Bronchial epithelial cell (primary cell): ENCODE results near the gene FSCN2. TPM values are rescaled to one million over a fixed set of nuclear protein-coding genes. Genes with fewer than 3 reads are reported as not detected.
A peak's percentile ranks its signal among the peaks of the same experiment; 100 is the strongest.

Experiments used
- DNase-seq: peaks from one replicate; pipeline ENCODE4 v3.0.0-alpha.2; 2010; ENCODE audit warnings: low read depth
- FAIRE-seq: peaks from 2 replicates; lab custom pipeline; 2011; peaks lifted over from hg19 to GRCh38; lab: Jason Lieb, UNC
- H3K27me3 ChIP-seq: 2 replicates; pipeline ENCODE4 v1.5.1; 2011; ENCODE audit warnings: low read length; ENCODE audit not compliant: control insufficient read depth, insufficient read depth
- H3K36me3 ChIP-seq: 2 replicates; pipeline ENCODE4 v1.5.1; 2011; ENCODE audit warnings: low read length; ENCODE audit not compliant: control insufficient read depth, insufficient read depth
- H3K4me3 ChIP-seq: 2 replicates; pipeline ENCODE4 v1.5.1; 2011; ENCODE audit warnings: mild to moderate bottlenecking, low read depth, low read length, control low read depth
- CTCF ChIP-seq: IDR thresholded peaks from 2 replicates; pipeline ENCODE4 v1.5.1; 2011; ENCODE audit warnings: mild to moderate bottlenecking, moderate library complexity, low read length, control low read depth, inconsistent platforms; ENCODE audit not compliant: insufficient read depth, severe bottlenecking
- total RNA-seq: library from RNA; depleted of rRNA; stranded (reverse); fragments of >200 nt; gene quantifications from 2 replicates; pipeline ENCODE4 v1.2.1, GENCODE V29; 2014

The FSCN2 gene
- total RNA-seq, 1 donor from 2014 or later, result 1.3 TPM

- FAIRE-seq, result no peak
- no peak for TF ChIP-seq CTCF
Measured at GRCh38 chr17:81481815-81482505, 46.2 kb upstream of the FSCN2 start.

GRCh38 chr17:81482673-81483072 lies 45.5 kb upstream of the FSCN2 start:
- FAIRE-seq, result no peak

More at GRCh38 chr17:81481815-81482505, 46.2 kb upstream of the FSCN2 start:
- Histone ChIP-seq H3K4me3 (peak overlapping the region; percentile 34), H3K36me3 (no peaks in the 10 kb centered on the region), H3K27me3 (peaks cover 21% of the 10 kb centered on the region)
- no peak for DNase-seq

GRCh38 chr17:81483085-81483861 lies 44.9 kb upstream of the FSCN2 start:
- Histone ChIP-seq H3K4me3 (no peak overlapping the region), H3K36me3 (no peaks in the 10 kb centered on the region), H3K27me3 (peaks cover 21% of the 10 kb centered on the region)
- DNase-seq (no peak), FAIRE-seq (no peak)
- no peak for TF ChIP-seq CTCF

More at GRCh38 chr17:81482673-81483072, 45.5 kb upstream of the FSCN2 start:
- TF ChIP-seq CTCF, result no peak
- Histone ChIP-seq H3K36me3 (no peaks in the 10 kb centered on the region), H3K27me3 (peaks cover 21% of the 10 kb centered on the region), H3K4me3 (no peak overlapping the region)
- no peak for DNase-seq

- H3K36me3 ChIP-seq, result no peaks in the 10 kb centered on the region
- peak overlapping the region; percentile 8 for H3K4me3 ChIP-seq
- FAIRE-seq, result no peak
- H3K27me3 ChIP-seq, result peaks cover 21% of the 10 kb centered on the region
- no peak for TF ChIP-seq CTCF
- no peak for DNase-seq
Measured at GRCh38 chr17:81483862-81484194, 44.3 kb upstream of the FSCN2 start.

- peak; percentile 84 for TF ChIP-seq CTCF
- H3K36me3 ChIP-seq, result no peaks in the 10 kb centered on the region
- peak overlapping the region; percentile 8 for H3K4me3 ChIP-seq
- peaks cover 19% of the 10 kb centered on the region for H3K27me3 ChIP-seq
- DNase-seq (peak; percentile 35), FAIRE-seq (no peak)
Measured at GRCh38 chr17:81484195-81484979, 43.8 kb upstream of the FSCN2 start.
